ENCODE results near the gene PARN. TPM values are rescaled to one million over a fixed set of nuclear protein-coding genes. Genes with fewer than 3 reads are reported as not detected.

The PARN gene
- total and polyA plus RNA-seq, 4 donors = 12.3 to 44.4 (median 25.2) TPM

DNA sequence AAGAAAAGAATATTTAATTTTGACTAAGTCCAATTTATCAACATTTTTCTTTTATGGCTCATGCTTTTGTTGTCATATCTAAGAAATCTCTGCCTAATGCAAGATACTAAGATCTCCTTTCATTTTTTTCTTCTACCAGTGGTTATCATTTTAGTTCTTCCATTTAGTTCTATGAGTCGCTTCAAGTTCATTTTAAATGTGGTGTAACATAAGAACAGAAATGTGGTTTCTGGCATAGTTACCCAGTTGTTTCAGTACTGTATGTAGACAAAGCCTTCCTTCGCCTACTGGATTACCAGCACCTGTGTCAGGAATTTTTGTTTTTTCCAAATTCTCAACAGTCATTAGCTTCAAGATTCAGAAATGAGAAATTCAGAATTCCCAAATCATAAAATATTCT lies 175.7 kb downstream of the PARN start:
- DNase-seq (no peak), ATAC-seq (ENCODE audit: insufficient read depth, low FRiP score) (no peak)
- TF ChIP-seq, protein P1, sequence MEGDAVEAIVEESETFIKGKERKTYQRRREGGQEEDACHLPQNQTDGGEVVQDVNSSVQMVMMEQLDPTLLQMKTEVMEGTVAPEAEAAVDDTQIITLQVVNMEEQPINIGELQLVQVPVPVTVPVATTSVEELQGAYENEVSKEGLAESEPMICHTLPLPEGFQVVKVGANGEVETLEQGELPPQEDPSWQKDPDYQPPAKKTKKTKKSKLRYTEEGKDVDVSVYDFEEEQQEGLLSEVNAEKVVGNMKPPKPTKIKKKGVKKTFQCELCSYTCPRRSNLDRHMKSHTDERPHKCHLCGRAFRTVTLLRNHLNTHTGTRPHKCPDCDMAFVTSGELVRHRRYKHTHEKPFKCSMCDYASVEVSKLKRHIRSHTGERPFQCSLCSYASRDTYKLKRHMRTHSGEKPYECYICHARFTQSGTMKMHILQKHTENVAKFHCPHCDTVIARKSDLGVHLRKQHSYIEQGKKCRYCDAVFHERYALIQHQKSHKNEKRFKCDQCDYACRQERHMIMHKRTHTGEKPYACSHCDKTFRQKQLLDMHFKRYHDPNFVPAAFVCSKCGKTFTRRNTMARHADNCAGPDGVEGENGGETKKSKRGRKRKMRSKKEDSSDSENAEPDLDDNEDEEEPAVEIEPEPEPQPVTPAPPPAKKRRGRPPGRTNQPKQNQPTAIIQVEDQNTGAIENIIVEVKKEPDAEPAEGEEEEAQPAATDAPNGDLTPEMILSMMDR (IDR thresholded peaks at IDR 0.05; ENCODE audit: control extremely low read depth, extremely low read depth) = no peak
- Histone ChIP-seq H3K27me3 (ENCODE audit: control insufficient read depth in 3 of 3, insufficient read depth in 3 of 3, low read length in 2 of 3) (no peaks in the 10 kb centered on the region), H3K4me3 (no peak overlapping the region), H3K9ac (ENCODE audit: insufficient read depth in 1 of 2, low read length in 2 of 2) (no peak overlapping the region), H3K9me3 (ENCODE audit: control insufficient read depth in 4 of 4, insufficient read depth in 3 of 4, low read length in 3 of 4) (peaks cover 0 to 1% (median 0%) of the 10 kb centered on the region in 4 donors), H3K4me1 (ENCODE audit: control insufficient read depth in 5 of 5, insufficient read depth in 5 of 5, low read length in 5 of 5) (peaks cover 0 to 4% (median 0%) of the 10 kb centered on the region in 5 donors), H3K36me3 (ENCODE audit: control insufficient read depth in 4 of 4, insufficient read depth in 4 of 4, low read length in 4 of 4) (peaks cover 0 to 3% (median 0%) of the 10 kb centered on the region in 4 donors), H3K27ac (ENCODE audit: low read depth in 1 of 2, low read length in 1 of 2) (no peak overlapping the region)
- WGBS, 2 donors = 99 to 100% methylated on average over 2 of the region's 2 CpGs

GRCh38 chr16:14452066-14452465 lies 178.0 kb downstream of the PARN start:
- ATAC-seq (ENCODE audit: insufficient read depth, low FRiP score) (no peak), DNase-seq (no peak)
- WGBS, 2 donors = 92 to 95% methylated on average over 3 of the region's 3 CpGs

GRCh38 chr16:14450846-14451245 lies 179.2 kb downstream of the PARN start:
- WGBS, 2 donors = 96 to 98% methylated on average over 6 of the region's 6 CpGs
- DNase-seq = no peak
- no peak overlapping the region for H3K27ac ChIP-seq (ENCODE audit: low read depth in 1 of 2, low read length in 1 of 2)

More at GRCh38 chr16:14452066-14452465, 178.0 kb downstream of the PARN start:
- H3K27ac ChIP-seq (ENCODE audit: low read depth in 1 of 2, low read length in 1 of 2) = no peak overlapping the region
- H3K4me3 ChIP-seq = no peak overlapping the region
- peaks cover 0 to 4% (median 0%) of the 10 kb centered on the region in 5 donors for H3K4me1 ChIP-seq (ENCODE audit: control insufficient read depth in 5 of 5, insufficient read depth in 5 of 5, low read length in 5 of 5)
- no peaks in the 10 kb centered on the region for H3K36me3 ChIP-seq (ENCODE audit: control insufficient read depth in 4 of 4, insufficient read depth in 4 of 4, low read length in 4 of 4)
- no peak overlapping the region for H3K9ac ChIP-seq (ENCODE audit: insufficient read depth in 1 of 2, low read length in 2 of 2)
- H3K27me3 ChIP-seq (ENCODE audit: control insufficient read depth in 3 of 3, insufficient read depth in 3 of 3, low read length in 2 of 3) = no peaks in the 10 kb centered on the region
- peaks cover 0 to 1% (median 0%) of the 10 kb centered on the region in 4 donors for H3K9me3 ChIP-seq (ENCODE audit: control insufficient read depth in 4 of 4, insufficient read depth in 3 of 4, low read length in 3 of 4)
- TF ChIP-seq, protein P1 (IDR thresholded peaks at IDR 0.05; ENCODE audit: control extremely low read depth, extremely low read depth) = no peak

More at GRCh38 chr16:14450846-14451245, 179.2 kb downstream of the PARN start:
- H3K4me3 ChIP-seq = no peak overlapping the region
- peaks cover 0 to 4% (median 0%) of the 10 kb centered on the region in 5 donors for H3K4me1 ChIP-seq (ENCODE audit: control insufficient read depth in 5 of 5, insufficient read depth in 5 of 5, low read length in 5 of 5)
- H3K36me3 ChIP-seq (ENCODE audit: control insufficient read depth in 4 of 4, insufficient read depth in 4 of 4, low read length in 4 of 4) = peaks cover 0 to 4% (median under 1%) of the 10 kb centered on the region in 4 donors
- H3K27me3 ChIP-seq (ENCODE audit: control insufficient read depth in 3 of 3, insufficient read depth in 3 of 3, low read length in 2 of 3) = no peaks in the 10 kb centered on the region
- ATAC-seq (ENCODE audit: insufficient read depth, low FRiP score) = no peak
- peaks cover 0 to 1% (median 0%) of the 10 kb centered on the region in 4 donors for H3K9me3 ChIP-seq (ENCODE audit: control insufficient read depth in 4 of 4, insufficient read depth in 3 of 4, low read length in 3 of 4)
- H3K9ac ChIP-seq (ENCODE audit: insufficient read depth in 1 of 2, low read length in 2 of 2) = no peak overlapping the region
- TF ChIP-seq, protein P1 (IDR thresholded peaks at IDR 0.05; ENCODE audit: control extremely low read depth, extremely low read depth) = no peak

All from lung (tissue), 12 donors.